ENCODE measurements around the gene R3HDM4.
"Not testable (repeated sequence)": the region's sequence is repeated elsewhere in the genome, so short reads cannot be mapped to it uniquely, and the experiment has no call there.

R3HDM4 gene

DNA sequence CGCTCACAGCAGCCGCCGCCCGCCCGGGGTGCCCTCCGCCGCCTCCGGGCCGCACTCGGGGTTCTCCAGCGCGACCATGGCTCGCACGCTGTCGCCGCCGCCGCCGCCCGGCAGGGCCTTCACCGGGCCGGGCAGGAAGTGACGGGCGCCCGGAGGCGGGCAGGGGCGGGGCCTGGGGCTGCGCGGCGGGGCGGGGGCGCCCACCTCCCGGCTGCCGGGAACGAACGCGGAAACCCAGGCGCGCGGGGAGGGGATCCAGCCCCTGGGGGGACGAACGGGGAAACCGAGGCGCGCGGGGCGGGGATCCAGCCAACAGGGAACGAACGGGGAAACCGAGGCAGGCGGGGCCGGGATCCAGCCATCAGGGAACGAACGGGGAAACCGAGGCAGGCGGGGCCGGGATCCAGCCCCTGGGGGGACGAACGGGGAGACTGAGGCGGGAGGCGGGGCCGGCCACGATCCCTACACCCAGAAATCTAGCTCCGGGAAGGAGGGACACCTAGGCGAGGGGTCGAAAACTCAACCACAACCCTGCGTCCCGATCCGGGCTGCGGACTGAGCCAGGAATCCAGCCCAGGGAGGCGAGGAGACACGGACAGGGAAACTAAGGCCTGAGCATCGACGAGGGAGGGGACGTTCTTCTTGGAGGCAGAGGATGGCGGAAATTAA is at the start of gene R3HDM4:
TSS of gene R3HDM4 (minus strand) at position 140 of the 669 bp plus-strand sequence. CDS start at position 78, 62 bp downstream.
- DNase-seq, result peak; percentile 85

- peak; percentile 93 for DNase-seq
Measured at GRCh38 chr19:961866-962620, 49.0 kb upstream of the R3HDM4 start.

DNA sequence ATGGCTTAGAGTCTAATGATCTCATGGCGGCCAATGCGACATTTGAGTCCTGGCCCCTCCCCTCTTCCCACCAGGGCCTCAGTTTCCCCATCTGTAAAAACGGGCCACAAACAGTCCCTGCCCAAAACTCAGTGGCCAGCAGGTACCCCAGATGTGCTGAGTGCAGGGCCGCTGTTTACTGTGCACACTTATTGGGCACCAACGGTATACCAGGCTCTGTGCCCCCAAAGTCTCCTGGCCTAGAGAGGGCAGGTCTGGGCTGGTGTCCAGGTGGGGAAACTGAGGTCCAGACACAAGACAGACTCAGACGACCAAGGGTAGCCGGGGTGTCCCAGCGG is 47.6 kb upstream of the R3HDM4 start:
- no peak for DNase-seq

DNA sequence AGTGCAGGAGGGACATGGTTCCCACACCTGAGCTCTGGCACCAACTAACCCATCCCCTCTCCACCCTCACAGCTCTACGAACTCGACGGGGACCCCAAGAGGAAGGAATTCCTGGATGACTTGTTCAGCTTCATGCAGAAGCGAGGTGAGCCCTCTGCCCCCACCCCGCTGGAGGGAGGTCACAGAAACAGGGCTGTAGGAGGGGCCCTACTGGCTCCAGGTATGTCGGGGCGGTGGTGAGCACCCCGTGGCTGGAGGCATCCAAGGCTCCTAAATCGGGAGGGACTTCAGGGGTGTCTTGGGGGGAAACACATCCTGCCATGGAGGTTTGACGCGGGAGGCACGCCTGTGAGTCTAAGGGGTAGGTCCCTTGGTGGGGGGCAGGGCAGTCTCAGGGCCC is 47.0 kb upstream of the R3HDM4 start:
- DNase-seq, result no peak

DNA sequence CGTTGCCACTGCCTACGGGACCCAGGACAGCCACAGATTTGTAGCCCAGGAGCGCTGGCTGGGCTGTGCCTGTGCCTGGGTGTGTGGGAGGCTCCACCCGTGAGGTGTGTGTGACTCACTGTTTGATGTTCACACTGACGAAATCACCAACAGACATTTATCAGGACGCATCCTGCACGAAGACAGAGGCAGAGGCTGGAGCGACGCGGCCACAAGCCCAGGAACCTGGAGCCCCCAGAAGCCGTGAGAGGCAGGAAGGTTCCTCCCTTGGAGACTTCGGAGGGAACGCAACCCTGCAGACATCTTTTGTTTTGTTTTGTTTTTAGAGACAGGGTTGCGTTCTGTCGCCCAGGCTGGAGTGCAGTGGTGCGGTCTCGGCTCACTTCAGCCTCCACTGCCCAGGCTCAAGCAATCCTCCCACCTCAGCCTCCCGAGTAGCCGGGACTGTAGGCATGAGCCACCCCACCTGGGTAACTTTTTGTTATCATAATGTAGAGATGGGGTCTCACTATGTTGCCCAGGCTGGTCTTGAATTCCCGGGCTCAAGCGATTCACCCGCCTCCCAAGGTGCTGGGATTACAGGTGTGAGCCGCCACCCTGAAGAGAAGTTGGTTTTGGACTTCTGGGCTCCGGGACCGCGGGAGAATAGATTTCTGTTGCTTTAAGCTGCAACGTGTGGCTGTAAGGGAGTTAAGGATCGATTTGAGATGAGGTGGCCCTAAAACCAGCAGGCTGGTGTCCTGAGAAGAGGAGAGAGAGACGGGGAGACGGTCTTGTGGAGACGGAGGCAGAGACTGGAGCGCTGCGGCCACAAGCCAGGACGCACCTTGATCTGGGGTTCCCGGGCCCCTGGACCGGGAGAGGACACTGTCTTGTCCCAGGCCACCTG is 46.2 kb upstream of the R3HDM4 start:
- DNase-seq, result no peak

GRCh38 chr19:957578-957977 is 44.6 kb upstream of the R3HDM4 start:
- DNase-seq, result not testable (repeated sequence)

GRCh38 chr19:956766-957440 is 43.9 kb upstream of the R3HDM4 start:
- no peak for DNase-seq

- DNase-seq, result no peak
Measured at GRCh38 chr19:955803-956765, 43.1 kb upstream of the R3HDM4 start.

GRCh38 chr19:954672-955494 is 41.9 kb upstream of the R3HDM4 start:
- DNase-seq, result peak; percentile 54

GRCh38 chr19:954272-954671 is 41.3 kb upstream of the R3HDM4 start:
- no peak for DNase-seq

- DNase-seq, result no peak
Measured at GRCh38 chr19:953445-954271, 40.6 kb upstream of the R3HDM4 start.

DNA sequence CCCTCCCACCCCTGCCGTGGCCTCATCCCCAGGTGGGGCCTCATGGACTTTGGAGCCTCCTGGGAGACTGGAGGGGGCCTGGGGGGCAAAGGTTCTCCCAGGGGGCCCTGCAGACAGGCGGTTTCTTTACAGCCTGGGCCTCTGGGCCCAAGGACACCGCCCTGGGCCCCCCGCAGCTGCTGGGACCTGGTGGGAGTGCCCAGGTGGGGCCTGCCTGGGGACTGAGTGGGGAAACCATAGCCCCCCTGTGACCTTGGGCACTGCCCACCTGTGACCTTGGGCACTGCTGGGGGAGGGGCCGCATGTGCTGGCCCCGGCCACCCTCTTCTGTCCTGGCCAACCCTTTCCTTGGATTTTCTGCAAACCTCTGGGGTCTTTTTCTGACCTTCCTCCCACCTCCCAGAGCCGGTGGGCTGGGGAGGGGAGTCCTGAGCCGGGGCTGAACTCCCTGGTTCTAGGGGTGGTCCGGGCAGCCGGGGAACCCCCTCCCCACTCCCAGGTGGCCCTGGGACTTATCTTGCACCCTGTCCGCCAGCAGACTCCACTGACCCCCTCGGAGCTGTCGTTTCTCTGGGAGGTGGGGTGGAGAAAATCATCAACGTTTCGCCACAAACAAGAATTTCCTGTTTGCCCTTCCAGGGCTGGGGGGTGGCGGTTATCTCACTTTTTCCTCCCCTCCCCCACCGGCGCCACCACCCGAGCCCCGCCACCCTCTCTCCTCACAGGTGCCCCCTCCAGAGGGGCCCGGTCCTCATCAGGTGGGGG is 39.8 kb upstream of the R3HDM4 start:
- DNase-seq, result peak; percentile 58

- DNase-seq, result no peak
Measured at GRCh38 chr19:952049-952679, 39.1 kb upstream of the R3HDM4 start.

DNA sequence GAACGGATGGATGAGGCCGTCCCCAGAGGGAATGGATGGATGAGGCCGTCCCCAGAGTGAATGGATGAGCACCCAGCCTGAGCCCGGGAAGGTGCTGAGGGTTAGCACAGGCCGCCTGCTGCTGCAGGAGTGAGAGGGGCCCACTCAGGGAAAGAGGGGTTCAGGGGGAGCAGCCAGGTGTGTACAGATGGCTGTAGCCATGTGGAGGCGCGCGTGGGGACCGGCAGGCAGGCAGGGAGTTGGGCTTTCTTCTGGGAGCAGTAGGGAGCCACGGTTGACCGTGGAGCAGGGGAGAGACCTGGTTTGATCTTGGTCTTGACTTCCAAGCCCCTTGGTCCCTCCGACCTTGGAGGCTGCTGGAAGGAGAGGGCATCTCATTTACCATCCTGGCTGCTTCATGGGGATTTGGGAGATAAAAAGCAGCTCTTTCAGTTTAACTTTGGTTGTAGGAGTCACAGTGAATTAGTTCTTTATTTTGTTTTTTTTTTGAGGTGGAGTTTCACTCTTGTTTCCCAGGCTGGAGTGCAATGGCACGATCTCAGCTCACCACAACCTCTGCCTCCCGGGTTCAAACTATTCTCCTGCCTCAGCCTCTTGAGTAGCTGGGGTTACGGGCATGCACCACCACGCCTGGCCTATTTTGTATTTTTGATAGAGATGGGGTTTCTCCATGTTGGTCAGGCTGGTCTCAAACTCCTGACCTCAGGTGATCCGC is 37.5 kb upstream of the R3HDM4 start:
- no peak for DNase-seq

- DNase-seq, result no peak
Measured at GRCh38 chr19:948842-949496, 36.0 kb upstream of the R3HDM4 start.

GRCh38 chr19:947707-948539 is 34.9 kb upstream of the R3HDM4 start:
- DNase-seq, result peak; percentile 89

All from hematopoietic multipotent progenitor cell treated with erythropoietin and hydrocortisone succinate and interleukin-3 and kit ligand, for 4 days (in vitro differentiated cells).